ENCODE results near the gene IGHMBP2.

The IGHMBP2 gene

DNA sequence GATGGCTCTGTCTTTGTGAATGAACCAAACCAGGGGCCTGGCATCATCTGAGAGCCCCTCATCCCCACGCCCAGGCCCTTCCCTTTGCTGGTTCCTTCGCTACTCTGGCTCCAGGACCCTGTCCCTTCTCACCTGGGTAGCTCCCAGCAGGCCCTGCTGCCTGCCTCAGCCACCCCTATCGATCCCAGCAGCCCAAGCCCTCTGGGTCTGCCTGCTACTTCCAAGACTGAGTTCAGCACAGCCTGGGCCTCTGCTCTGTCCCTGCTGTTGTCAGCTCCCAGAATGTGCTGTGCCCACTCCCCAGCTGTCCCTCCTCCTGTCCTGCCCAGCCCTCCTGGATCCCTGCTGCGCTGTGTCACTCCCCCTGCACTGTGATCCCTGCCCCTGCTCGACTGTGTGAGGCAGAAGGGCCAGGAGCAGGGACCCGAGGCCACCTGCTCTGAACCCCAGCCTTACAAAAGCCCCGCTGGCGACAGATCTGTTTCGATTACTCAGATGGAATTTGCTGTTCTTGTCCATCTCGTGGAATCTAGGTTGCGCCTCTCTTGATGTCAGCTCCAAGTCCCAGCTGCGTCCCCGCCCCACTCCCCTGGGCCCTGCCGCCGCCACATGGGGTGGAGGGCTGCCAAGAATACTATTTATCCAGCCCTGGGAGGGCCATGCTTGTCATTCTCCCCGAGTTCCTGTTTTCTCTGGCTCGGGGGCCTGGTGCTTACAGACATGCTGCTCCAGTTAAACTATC, 13.0 kb upstream of the IGHMBP2 start:
- DNase-seq, result no peak

DNA sequence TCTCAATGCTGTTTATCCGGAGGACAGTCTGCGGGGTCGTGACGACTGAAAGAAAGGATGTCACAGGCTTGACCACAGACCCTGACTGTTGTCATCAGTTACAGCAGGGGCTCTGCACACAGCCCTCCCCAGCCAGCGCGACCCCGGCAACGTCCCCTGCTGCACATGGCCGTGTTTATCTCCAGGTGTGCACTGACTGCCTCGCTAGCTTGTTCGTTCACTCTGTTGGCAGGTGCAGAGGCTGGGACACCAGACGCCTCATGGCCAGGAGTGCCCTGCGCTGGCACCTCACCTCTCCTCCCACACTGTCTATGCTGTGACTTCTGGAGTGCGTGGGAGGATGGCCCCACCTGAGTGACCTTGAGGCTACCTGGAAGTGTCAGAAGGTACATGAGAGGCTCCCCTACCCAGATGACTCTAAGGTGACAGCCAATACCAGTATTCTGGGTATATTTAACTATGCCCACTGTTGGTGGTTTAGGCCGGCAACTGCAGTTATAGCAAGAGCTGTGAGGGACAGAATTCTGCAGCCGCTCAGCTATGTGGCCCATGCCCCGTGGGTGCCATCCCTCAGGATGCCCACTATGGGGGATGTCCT, 12.2 kb upstream of the IGHMBP2 start:
- no peak for DNase-seq

DNA sequence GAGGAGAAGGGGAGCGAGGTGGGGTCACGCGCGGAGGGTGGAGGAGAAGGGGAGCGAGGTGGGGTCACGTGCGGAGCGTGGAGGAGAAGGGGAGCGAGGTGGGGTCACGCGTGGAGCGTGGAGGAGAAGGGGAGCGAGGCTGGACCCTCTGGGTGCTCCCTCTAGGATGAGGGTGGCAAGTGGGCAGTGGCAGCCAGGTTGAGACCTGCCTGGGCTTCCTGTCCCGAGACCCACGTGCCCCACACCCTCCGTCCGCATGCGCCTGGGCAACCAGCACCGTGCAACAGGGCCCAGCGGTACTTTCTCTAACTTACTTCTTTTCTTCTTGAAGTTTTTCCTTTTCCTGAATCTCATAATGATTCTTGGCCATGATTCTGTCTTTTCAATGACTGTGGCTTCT, 11.1 kb upstream of the IGHMBP2 start:
- no peak for DNase-seq

DNA sequence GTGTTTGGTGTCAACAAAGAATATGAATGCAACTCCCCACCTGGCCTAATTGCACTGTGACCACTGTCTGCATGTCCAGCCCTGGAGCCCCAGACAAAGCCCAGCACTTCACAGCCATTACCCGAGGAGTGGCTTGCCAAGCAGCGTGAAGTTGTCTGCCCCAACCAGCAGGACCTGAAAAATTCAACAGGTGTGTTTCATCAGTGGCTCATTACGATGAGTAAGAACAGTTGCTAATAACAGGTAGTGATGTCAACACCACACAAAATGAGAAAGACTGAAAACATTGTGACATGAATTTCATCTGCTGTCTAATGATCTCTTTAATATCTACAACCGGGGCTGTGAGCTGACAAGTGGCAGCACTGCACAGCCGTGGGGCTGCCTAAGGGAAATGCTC, 10.4 kb upstream of the IGHMBP2 start:
- DNase-seq, result no peak

DNA sequence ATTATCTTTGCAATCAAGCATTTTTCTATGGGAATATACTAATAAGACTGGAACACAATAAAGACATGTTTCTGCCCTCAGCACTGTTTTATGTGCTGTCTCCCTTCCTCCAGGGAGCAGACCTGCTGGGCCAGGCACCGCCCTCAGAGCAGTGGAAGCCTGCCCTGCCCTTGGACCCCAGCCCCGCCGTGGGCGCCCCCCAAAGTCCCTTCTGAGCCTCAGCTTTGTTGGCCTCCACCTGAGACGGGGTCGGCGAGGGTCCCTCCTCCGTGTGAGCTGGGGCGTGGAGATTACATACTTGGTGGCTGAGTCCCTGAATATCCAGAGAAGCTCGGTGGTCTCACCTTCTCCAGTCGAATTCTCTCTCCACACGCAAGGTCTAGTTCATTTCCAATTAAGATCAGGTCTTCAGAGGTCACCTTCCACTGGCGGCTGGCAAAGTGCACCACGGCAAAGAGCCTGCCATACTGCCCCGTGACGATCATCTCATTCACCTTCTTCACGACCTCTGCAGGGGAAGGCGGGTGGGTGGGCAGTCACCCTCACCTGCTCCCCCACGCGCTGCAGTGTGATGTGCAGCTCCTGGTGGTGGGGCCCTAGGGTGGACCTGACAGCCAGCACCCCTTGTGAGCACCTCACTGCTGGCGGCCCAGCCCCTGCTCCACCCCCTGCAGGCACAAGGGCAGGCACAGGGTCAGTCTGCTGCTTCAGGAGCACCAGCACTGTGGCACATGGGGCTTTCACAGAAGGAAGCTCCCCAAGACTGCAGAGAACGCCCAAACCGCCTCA, 7.3 kb upstream of the IGHMBP2 start:
- DNase-seq, result no peak

DNA sequence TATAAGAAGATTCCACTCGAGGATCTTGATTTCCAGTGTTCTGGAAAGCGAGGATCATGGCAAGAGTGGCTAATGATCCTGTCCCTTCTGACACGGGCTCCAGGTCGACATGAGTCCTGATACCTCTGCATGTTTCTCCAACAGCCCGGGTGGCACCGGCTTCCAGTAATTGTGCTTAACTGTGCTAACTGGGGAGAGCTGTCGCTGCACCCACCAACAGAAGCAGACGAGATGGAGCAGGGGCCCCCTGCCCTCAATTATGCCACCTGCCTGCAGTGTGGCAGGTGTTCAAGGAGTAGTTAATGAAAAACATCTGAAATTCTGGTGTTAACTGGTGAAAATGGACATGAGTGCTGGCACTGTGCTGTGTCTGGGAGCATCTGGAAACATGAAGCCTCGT, 6.2 kb upstream of the IGHMBP2 start:
- no peak for DNase-seq

DNA sequence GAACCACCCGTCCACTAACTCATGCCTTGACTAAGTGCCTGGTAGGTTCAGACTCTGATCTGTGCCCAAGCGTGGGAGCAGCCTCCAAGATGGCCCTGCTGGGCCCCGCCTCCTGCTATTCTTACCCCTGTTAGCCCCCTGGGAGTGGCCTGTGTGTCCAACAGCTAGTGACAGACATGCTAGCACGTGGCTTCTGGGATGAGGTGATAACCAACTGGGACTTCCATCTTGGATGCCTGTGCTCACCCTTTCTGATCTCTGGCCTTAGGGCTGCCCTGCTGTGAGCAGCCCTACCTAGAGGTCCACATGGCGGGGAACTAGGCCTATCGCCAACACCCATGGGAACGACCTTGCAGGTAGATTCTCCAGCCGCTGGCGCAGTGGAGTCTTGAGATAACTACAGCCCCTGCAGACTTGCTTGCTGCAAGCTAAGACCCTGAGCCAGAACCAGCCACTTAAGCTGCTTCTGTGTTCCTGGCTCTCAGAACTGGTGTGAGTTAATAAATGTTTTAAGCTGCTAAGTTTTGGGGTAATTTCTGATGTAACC, 2.8 kb upstream of the IGHMBP2 start:
- no peak for DNase-seq

DNA sequence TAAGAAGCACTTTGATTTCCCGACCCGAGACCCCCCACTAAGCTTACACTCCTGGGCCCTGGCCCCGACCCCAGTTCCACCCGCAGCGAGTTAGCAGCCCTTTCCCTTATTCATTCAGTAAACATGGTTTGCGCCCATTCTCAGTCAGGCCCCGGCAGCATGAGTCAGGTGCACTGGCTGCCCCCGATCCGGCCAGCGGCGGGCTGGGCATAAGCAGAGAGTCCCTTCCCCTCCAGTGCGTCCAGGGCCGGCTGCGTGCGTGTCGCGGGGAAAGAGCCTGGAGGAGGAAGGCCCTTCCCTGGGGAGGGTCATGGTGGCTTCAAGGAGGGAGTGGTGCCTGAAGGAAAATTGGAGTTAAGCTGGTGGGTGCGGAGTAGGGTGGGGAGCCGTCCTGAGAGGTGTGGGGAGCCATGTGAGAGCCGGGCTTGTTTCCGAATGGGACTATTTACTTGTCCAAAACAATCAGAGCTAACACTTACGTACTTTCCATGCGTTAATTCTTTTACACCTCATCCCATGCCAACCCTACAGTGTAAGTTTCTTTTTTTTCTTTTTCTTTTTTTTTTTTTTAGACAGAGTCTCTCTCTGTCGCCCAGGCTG, 657 bp downstream of the IGHMBP2 start:
- DNase-seq, result peak; percentile 1

DNA sequence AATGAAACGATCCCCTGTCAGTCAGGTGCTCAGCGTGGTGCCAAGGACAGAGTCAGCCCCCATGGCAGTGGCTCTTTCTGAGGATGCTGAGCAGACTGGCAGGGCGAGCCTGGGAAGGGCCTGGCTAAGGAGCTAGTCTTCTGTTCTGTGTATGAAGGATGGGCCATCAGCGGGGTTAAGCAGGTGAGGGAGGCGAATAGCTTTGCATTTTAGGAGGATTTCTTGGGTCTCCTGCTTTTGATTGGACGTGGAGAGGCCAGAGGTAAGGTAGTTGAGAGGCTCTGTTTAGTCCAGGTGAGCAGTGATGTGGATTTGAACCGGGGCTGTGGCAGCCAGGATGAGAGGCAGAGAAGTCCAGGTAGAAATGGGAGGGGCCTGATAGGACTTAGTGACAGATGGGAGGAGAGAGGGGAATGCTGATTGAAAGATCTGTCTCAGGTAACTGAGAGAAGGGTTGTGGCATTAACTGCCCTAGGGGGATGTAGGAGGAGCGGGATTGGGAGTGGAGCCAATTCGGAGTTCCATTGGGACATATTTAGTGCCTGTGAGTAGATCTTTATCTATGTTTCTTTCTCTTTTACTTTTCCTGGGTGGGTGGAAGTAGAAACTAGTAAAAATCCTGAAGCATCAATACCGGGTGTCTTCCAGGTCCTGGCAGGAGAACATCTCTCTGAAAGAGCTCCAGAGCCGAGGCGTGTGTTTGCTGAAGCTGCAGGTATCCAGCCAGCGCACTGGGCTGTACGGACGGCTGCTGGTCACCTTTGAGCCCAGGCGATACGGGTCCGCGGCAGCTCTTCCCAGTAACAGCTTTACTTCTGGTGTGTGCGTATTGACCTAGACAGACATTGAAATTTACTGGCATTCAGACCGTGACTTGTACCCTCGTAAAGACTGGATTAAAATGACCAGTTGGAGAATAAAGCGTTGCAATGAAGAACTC, 2.0 kb downstream of the IGHMBP2 start:
- DNase-seq, result no peak

DNA sequence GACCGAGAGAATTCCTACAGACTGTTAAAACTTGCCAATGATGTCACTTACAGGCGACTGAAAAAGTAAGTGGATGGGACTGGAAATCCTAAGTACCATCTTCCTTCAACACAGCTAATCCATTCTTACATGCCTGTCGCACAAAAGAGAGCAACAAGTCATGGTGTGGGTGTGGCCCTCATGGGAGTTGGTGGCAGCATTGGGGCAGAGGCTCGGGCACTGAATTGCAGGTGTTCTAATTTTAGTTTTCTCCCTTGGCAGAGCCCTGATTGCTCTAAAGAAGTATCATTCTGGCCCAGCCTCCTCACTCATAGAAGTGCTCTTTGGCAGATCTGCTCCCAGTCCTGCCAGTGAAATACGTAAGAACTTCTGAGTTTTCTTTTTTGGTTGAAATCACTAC, 4.6 kb downstream of the IGHMBP2 start:
- no peak for DNase-seq

DNA sequence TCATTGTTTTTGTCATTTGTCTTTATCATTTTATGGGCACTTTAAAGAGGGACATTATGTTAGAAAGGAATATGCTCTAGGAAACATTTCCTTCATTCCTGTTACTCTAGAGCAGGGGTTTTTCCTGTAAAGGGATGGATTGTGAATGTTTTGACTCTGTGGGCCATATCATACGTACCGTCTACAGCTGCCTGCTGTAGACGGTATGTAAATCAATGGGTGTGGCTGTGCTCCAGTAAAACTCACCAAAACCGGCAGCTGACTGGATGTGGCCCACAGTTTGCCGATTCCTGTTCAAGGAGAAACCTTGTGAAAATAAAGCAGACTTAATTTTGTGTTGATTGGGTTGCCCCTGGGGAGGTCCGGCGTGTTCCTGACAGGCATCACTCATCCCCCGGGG, 7.3 kb downstream of the IGHMBP2 start:
- no peak for DNase-seq

DNA sequence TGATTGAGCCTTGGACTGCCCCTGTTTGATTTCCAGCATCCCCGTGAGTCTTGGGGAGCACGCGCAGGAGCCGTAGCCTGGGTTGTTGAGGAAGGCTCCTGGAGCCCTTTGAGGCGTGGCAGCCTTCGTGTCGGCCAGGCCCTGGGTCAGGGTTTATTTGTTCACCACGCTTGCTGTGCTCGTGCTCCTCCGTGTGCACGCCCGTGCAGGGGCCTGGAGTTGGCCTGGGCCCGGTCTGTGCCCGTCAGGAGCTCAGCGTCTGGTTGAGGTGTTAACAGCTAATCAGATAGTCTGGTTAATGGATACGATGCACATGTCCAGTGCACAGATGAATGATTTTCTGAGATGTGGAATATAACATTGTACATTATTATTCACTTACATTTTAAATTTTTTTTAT, 8.0 kb downstream of the IGHMBP2 start:
- DNase-seq, result no peak

DNA sequence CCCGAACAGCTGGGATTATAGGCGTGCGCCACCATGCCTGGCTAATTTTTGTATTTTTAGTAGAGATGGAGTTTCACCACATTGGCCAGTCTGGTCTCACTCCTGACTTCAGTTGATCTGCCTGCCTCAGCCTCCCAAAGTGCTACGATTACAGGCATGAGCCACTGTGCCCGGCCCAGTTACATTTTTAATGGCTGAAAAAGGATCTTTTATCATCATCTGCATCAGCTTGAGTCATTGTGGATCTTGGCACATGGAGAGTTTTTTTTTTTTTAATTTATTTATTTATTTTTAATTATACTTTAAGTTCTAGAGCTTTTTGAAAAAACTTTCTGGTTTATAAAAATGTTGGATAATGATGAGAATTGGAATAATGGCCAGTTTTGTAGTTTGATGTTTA, 8.6 kb downstream of the IGHMBP2 start:
- no peak for DNase-seq

DNA sequence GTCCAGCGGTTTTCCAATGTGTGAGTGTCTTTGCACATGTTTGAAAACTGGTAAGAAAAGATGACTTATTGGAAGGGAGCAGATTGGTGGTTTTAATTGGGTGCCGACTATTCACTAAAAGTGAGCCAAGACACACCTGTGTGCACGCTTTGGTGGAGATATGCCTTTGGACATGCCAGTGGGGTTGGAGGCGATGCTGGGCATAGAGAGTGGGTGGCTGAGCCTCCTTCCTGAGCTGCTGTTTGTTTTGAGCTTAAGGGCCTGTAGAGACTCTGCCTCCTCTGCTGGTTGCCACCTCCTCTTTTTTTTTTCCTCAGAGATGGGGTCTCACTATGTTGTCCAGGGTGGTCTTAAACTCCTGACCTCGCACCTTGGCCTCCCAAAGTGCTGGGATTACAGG, 9.5 kb downstream of the IGHMBP2 start:
- no peak for DNase-seq

DNA sequence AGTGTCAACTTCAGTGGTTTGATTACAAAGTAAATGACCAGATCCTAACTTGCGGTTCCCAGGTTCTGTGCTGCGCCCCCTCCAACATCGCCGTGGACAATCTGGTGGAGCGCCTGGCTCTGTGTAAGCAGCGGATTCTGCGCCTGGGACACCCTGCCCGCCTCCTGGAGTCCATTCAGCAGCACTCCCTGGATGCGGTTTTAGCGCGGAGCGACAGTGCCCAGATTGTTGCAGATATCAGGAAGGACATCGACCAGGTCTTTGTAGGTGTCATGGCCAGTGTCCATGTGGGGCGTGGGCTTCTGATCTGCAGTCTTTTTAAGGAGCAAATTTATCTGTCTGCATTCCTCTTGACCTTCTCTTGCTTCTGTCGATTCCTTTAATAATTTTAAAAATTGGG, 11.1 kb downstream of the IGHMBP2 start:
- no peak for DNase-seq

DNA sequence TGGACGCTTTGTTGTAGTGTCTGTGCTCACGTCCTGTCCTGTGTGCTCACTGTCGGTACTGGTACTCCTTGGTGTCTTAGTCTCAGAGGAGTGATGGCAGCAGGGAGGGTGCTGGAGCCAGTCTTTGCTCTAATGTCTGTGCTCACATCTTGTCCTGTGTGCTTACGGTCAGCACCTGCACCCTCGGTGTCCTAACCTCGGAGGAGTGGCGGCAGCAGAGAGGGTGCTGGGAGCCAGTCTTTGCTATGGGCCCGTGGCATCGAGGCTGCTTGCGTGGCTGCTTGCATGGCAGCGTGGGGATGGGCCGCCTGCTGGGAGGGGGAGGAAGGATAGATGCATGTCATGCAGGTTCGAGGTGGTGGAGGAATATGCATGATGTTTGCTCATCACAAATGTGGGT, 12.7 kb downstream of the IGHMBP2 start:
- no peak for DNase-seq

DNA sequence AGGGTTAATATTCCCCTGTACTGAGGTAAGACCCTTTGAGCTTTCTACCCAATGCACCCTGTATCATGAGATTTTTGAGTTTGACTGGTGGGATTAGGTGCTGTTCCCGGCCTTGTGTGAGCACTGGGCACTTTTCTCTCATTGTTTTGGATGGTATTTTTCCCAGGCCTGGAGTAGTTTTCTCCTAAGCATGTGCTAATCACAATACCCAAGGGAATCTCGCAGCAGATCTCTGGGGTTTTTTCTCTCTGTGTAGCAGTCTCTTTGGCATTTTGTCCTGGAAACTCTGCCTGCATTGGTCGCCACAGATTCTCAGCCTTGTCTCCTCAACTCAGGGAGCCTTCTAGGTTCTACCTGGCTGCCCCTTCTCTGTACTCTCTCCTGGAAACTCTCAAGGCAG, 19.9 kb downstream of the IGHMBP2 start:
- no peak for DNase-seq

DNA sequence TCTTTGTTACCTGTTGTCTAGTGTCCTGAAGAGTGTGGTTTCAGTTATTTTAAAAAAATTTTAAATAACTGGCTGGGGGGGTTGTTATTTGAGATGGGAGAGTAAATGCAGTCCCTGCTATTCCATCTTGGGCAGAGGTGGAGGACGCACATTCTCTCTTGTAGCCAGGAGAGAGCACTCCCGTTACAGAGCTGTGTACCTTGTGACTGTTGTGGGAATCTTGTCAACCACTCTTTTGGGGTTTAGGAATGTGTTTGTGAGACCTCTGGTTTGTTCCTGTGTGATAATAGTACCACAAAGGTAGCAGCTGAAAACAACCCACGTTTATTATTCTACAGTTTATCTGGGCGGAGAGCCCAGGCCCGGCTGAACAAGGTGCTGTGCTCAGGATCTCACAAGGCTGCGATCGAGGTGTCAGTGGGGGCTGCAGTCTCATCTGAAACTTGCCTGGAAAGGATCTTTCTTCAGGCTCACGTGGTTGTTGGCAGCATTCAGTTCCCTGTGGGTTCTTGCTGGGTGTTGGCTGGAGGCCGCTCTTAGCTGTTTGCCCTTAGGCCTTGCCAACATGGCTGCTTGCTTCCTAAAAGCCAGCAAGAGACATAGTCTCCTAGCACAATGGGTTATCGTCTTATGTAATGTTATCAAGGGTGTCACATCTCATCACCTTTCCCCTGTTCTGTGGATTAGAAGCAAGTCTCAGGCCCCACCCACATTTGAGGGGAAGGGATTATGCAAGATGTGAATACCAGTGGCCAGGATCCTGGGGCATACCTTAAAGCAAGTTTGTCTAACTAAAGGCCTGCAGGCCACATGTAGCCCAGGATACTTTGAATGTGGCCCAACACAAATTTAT, 20.6 kb downstream of the IGHMBP2 start:
- no peak for DNase-seq

DNA sequence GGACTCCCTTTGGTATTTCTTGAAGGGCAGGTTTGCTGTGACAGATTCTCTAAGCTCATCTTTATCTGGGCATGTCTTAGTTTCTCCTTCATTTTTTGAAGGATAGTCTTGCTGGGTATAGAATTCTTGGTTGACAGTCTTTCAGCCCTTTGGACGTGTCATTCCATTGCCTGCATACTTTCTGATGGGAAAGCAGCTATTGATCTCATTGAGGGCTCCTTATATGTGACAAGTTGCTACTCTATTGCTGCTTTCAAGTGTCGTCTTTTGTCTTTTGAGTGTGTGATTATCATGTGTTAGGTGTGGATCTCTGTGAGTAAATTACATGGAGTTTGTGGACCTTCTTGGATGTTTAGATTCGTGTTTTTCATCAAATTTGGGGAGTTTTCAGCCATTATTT, 21.9 kb downstream of the IGHMBP2 start:
- no peak for DNase-seq

DNA sequence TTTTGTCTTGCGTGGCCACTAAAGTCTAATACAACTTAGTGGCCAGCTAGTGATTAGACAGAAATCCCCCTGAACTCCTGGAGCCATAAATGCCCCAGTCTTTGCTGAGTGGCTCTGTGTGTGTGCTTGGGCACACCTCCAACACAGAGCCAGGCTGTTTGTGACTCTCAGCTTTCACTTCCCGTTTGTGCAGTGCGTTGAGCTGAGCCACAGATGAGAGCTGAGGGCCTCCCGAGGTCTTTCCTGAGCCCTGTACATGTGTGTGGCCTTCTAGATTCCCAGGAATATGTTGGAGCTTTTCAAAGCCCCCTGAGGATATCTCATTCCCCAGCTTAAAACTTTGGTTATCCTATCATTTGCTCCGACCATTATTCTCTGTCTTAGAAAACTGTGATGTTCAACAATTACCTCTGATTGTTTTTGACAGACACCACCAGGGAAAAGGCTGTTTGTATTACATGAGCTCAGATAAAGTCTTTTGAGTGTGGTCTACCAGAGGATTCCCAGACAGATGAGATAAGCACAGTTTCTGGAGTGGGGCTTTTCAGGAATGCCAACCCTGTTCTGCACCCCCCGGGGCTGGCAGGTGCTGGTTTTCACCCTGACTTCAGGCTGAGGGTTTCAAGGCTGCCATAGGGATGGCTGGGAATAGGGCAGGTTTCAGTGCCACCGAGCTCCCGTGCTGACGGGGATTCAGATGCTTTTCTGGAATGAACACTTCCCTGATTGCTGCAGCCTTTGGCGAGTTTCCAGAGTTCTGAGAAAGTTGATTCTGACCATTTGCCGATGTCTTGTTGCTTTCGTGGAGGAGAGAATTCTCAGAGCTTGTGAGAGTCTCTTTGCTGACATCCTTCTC, 23.8 kb downstream of the IGHMBP2 start:
- no peak for DNase-seq

Measured in activated T-cell treated with anti-CD3 and anti-CD28 coated beads for 4 hours (primary cell).